Neural progenitor cell (in vitro differentiated cells): ENCODE data around the gene CPXM2. TPM values are rescaled to one million over a fixed set of nuclear protein-coding genes. Genes with fewer than 3 reads are reported as not detected.
A peak's percentile ranks its signal among the peaks of the same experiment; 100 is the strongest.

ENCODE experiments used
- DNase-seq: peaks from one replicate; pipeline ENCODE4 v3.0.0-alpha.2; 2016; ENCODE audit warnings: low spot score
- H2AFZ ChIP-seq: fragments of 200-600 bp; sonication (generic); replicated peaks from 2 replicates; pipeline ENCODE4 v1.6.1; 2016; ENCODE audit warnings: antibody characterized with exemption
- H3F3A ChIP-seq: fragments of 200-600 bp; sonication (generic); 2 replicates; pipeline ENCODE4 v1.6.1; 2016; ENCODE audit warnings: antibody characterized with exemption, low read depth
- H3K27ac ChIP-seq: fragments of 200-600 bp; sonication (generic); 2 replicates; pipeline ENCODE4 v1.5.1; 2016; ENCODE audit warnings: mild to moderate bottlenecking
- H3K27me3 ChIP-seq: fragments of 200-600 bp; sonication (generic); 2 replicates; pipeline ENCODE4 v1.6.1; 2016; ENCODE audit warnings: mild to moderate bottlenecking, moderate library complexity
- H3K36me3 ChIP-seq: fragments of 200-600 bp; sonication (generic); 2 replicates; pipeline ENCODE4 v1.5.1; 2016
- H3K4me1 ChIP-seq: fragments of 200-600 bp; sonication (generic); 2 replicates; pipeline ENCODE4 v1.6.1; 2016; ENCODE audit warnings: mixed run types
- H3K4me2 ChIP-seq: fragments of 200-600 bp; sonication (generic); 2 replicates; pipeline ENCODE4 v1.6.1; 2016
- H3K4me3 ChIP-seq: fragments of 200-600 bp; sonication (generic); 2 replicates; pipeline ENCODE4 v1.5.1; 2016
- H3K79me2 ChIP-seq: fragments of 200-600 bp; sonication (generic); 2 replicates; pipeline ENCODE4 v1.6.1; 2016; ENCODE audit warnings: low read depth
- H3K9ac ChIP-seq: fragments of 200-600 bp; sonication (generic); 2 replicates; pipeline ENCODE4 v1.6.1; 2016
- H3K9me3 ChIP-seq: fragments of 200-600 bp; sonication (generic); 2 replicates; pipeline ENCODE4 v1.5.1; 2016; ENCODE audit warnings: low read depth
- H4K20me1 ChIP-seq: fragments of 200-600 bp; sonication (generic); 2 replicates; pipeline ENCODE4 v1.6.1; 2016; ENCODE audit warnings: low read depth
- H3K27ac Mint-ChIP-seq: 3 replicates; pipeline ENCODE4 v1.8.0; 2021; ENCODE audit warnings: mixed read lengths
- H3K27me3 Mint-ChIP-seq: 2 replicates; pipeline ENCODE4 v1.8.0; 2022; ENCODE audit warnings: low read depth, mild to moderate bottlenecking, inconsistent platforms, moderate library complexity, mixed read lengths; ENCODE audit not compliant: insufficient read depth
- H3K36me3 Mint-ChIP-seq: 3 replicates; pipeline ENCODE4 v1.8.0; 2021; ENCODE audit warnings: mixed read lengths
- H3K4me1 Mint-ChIP-seq: 3 replicates; pipeline ENCODE4 v1.8.0; 2021; ENCODE audit warnings: mixed read lengths
- H3K4me3 Mint-ChIP-seq: 3 replicates; pipeline ENCODE4 v1.8.0; 2021; ENCODE audit warnings: mild to moderate bottlenecking, moderate library complexity, mixed read lengths
- H3K9me3 Mint-ChIP-seq: 3 replicates; pipeline ENCODE4 v1.8.0; 2020; ENCODE audit warnings: mixed read lengths
- CTCF ChIP-seq: fragments of 200-600 bp; sonication (generic); IDR thresholded peaks from 2 replicates; pipeline ENCODE4 v1.5.1; 2017; ENCODE audit warnings: antibody characterized with exemption, mild to moderate bottlenecking
- EZH2 ChIP-seq: fragments of 200-600 bp; sonication (generic); IDR thresholded peaks from 2 replicates; pipeline ENCODE4 v1.6.1; 2017; ENCODE audit warnings: antibody characterized with exemption, mild to moderate bottlenecking, moderate library complexity
- EZH2phosphoT487 ChIP-seq: fragments of 200-600 bp; sonication (generic); IDR thresholded peaks from 2 replicates; pipeline ENCODE4 v1.6.1; 2017; ENCODE audit warnings: antibody characterized with exemption
- total RNA-seq: library from RNA; depleted of rRNA; stranded (reverse); fragments of >200 nt; gene quantifications from 2 replicates; pipeline ENCODE4 v1.2.3, GENCODE V29; 2015; ENCODE audit warnings: low replicate concordance

CPXM2 gene
- total RNA-seq, 1 donor from 2014 or later, result not detected

GRCh38 chr10:123868038-123869019, 23.3 kb downstream of the CPXM2 start:
- Histone ChIP-seq H3K27ac (no peak overlapping the region), H3K36me3 (no peaks in the 10 kb centered on the region), H3F3A (no peaks in the 10 kb centered on the region), H2AFZ (no peak overlapping the region), H3K9ac (no peak overlapping the region), H3K4me2 (no peak overlapping the region), H4K20me1 (no peaks in the 10 kb centered on the region), H3K4me1 (peaks cover 2% of the 10 kb centered on the region), H3K79me2 (no peaks in the 10 kb centered on the region), H3K9me3 (no peaks in the 10 kb centered on the region), H3K4me3 (no peak overlapping the region), H3K27me3 (no peaks in the 10 kb centered on the region)
- H3K27me3 Mint-ChIP-seq, result peaks cover 24% of the 10 kb centered on the region
- H3K4me1 Mint-ChIP-seq, result peaks cover 42% of the 10 kb centered on the region
- H3K9me3 Mint-ChIP-seq, result peaks cover 11% of the 10 kb centered on the region
- peak overlapping the region; percentile 34 for H3K27ac Mint-ChIP-seq
- DNase-seq, result no peak
- TF ChIP-seq EZH2phosphoT487 (no peak), CTCF (no peak), EZH2 (no peak)
- no peaks in the 10 kb centered on the region for H3K36me3 Mint-ChIP-seq
- no peak overlapping the region for H3K4me3 Mint-ChIP-seq

- peaks cover 19% of the 10 kb centered on the region for H3K27me3 Mint-ChIP-seq
- H3K4me3 Mint-ChIP-seq, result no peak overlapping the region
- Histone ChIP-seq H3K79me2 (no peaks in the 10 kb centered on the region), H3K4me1 (peaks cover 2% of the 10 kb centered on the region), H3K4me3 (no peak overlapping the region), H3K27ac (no peak overlapping the region), H3K9ac (no peak overlapping the region), H3F3A (no peaks in the 10 kb centered on the region), H3K9me3 (no peaks in the 10 kb centered on the region), H3K36me3 (no peaks in the 10 kb centered on the region), H3K27me3 (no peaks in the 10 kb centered on the region), H2AFZ (no peak overlapping the region), H4K20me1 (no peaks in the 10 kb centered on the region), H3K4me2 (no peak overlapping the region)
- peaks cover 44% of the 10 kb centered on the region for H3K4me1 Mint-ChIP-seq
- H3K27ac Mint-ChIP-seq, result peak overlapping the region; percentile 4
- peaks cover 2% of the 10 kb centered on the region for H3K9me3 Mint-ChIP-seq
- no peak for DNase-seq
- TF ChIP-seq EZH2 (no peak), CTCF (no peak), EZH2phosphoT487 (no peak)
- H3K36me3 Mint-ChIP-seq, result no peaks in the 10 kb centered on the region
Measured at GRCh38 chr10:123865880-123866279, 25.7 kb downstream of the CPXM2 start.

- H2AFZ ChIP-seq, result no peak overlapping the region
- no peak for TF ChIP-seq CTCF
- no peak for TF ChIP-seq EZH2
- TF ChIP-seq EZH2phosphoT487, result no peak
- no peaks in the 10 kb centered on the region for H3K9me3 ChIP-seq
- H3K4me1 ChIP-seq, result peaks cover 2% of the 10 kb centered on the region
- H3K27ac Mint-ChIP-seq, result no peak overlapping the region
- no peak overlapping the region for H3K4me3 Mint-ChIP-seq
- peaks cover under 1% of the 10 kb centered on the region for H3K9me3 Mint-ChIP-seq
- peaks cover 40% of the 10 kb centered on the region for H3K4me1 Mint-ChIP-seq
- H3K27ac ChIP-seq, result no peak overlapping the region
- no peaks in the 10 kb centered on the region for H3K27me3 ChIP-seq
- H3K27me3 Mint-ChIP-seq, result peaks cover 19% of the 10 kb centered on the region
- H3K9ac ChIP-seq, result no peak overlapping the region
- H3F3A ChIP-seq, result no peaks in the 10 kb centered on the region
- no peak overlapping the region for H3K4me2 ChIP-seq
- no peak for DNase-seq
- no peaks in the 10 kb centered on the region for H3K36me3 ChIP-seq
- no peaks in the 10 kb centered on the region for H4K20me1 ChIP-seq
- no peaks in the 10 kb centered on the region for H3K36me3 Mint-ChIP-seq
- H3K4me3 ChIP-seq, result no peak overlapping the region
- H3K79me2 ChIP-seq, result no peaks in the 10 kb centered on the region
Measured at GRCh38 chr10:123865350-123865749, 26.3 kb downstream of the CPXM2 start.
